Duodenal mucosa (tissue), 2 donors: Measurements from ENCODE around the gene MPRIP.

Experiments
- H3K27ac ChIP-seq: one replicate; pipeline ENCODE4 v1.7.0; 2013; ENCODE audit warnings: low read depth, low read length
- H3K27me3 ChIP-seq, 2 donors: one replicate each; pipeline ENCODE4 v1.7.0; 2013; ENCODE audit warnings: low read length in 2 of 2, control low read depth in 1 of 2; ENCODE audit not compliant: insufficient read depth in 2 of 2, control insufficient read depth in 1 of 2
- H3K36me3 ChIP-seq, 2 donors: one replicate each; pipeline ENCODE4 v1.7.0; 2013; ENCODE audit warnings: low read length in 2 of 2, control low read depth in 1 of 2; ENCODE audit not compliant: insufficient read depth in 2 of 2, control insufficient read depth in 1 of 2
- H3K4me1 ChIP-seq, 2 donors: one replicate each; pipeline ENCODE4 v1.7.0; 2013; ENCODE audit warnings: low read length in 2 of 2, control low read depth in 1 of 2; ENCODE audit not compliant: insufficient read depth in 2 of 2, control insufficient read depth in 1 of 2
- H3K4me3 ChIP-seq, 2 donors: one replicate each; pipeline ENCODE4 v1.7.0; 2013; ENCODE audit warnings: low read length in 2 of 2, low read depth in 1 of 2
- H3K9ac ChIP-seq, 2 donors: one replicate each; pipeline ENCODE4 v1.7.0; 2013; ENCODE audit warnings: low read length in 2 of 2, low read depth in 1 of 2
- H3K9me3 ChIP-seq, 2 donors: one replicate each; pipeline ENCODE4 v1.7.0; 2013; ENCODE audit warnings: low read length in 2 of 2, control low read depth in 1 of 2; ENCODE audit not compliant: control insufficient read depth in 1 of 2

The MPRIP gene

GRCh38 chr17:17107891-17108431 lies 65.7 kb downstream of the MPRIP start:
- Histone ChIP-seq H3K27ac (peak overlapping the region; percentile 4), H3K27me3 (no peaks in the 10 kb centered on the region), H3K4me1 (peaks cover 40 to 46% of the 10 kb centered on the region in 2 donors), H3K9ac (peak overlapping the region in 1 of 2 donors; percentile 36), H3K4me3 (no peak overlapping the region), H3K9me3 (no peaks in the 10 kb centered on the region), H3K36me3 (peaks cover 3 to 8% of the 10 kb centered on the region in 2 donors)

DNA sequence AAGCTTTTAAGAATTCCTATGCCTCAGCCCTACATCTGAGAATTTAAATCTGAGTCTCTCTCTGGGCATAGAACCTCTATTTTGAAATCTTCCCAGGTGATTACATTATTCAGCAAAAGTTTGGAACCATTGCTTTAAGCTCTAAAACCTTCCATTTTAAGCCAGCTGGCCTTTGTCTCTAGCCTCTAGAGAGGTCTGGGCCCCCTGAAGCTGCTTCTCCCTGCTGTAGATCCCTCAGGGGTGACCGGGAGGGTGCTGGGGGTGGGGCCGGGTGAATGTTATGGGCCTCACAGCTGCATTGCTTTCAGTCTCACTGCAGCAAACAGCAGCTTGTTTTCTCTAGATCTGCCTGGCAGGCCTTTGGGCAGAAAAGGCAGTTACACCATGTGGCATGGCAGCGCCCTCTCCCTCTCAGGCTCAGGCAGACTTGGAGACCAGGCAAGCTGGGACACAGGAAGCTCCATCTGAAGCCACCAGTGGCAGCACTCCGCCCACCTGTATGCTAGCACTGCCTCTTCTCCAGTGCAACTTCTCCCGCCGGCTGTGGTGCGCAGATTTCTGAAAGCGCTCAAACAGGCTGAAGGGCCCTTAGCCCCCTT lies 66.3 kb downstream of the MPRIP start:
- H3K9me3 ChIP-seq = no peaks in the 10 kb centered on the region
- H3K9ac ChIP-seq = peak overlapping the region; percentile 19 to 53
- H3K4me1 ChIP-seq = peaks cover 40 to 46% of the 10 kb centered on the region in 2 donors
- H3K27ac ChIP-seq = peak overlapping the region; percentile 45
- H3K4me3 ChIP-seq = no peak overlapping the region
- H3K36me3 ChIP-seq = peaks cover 3 to 6% of the 10 kb centered on the region in 2 donors
- H3K27me3 ChIP-seq = no peaks in the 10 kb centered on the region

GRCh38 chr17:17109256-17109655 lies 67.0 kb downstream of the MPRIP start:
- Histone ChIP-seq H3K27me3 (no peaks in the 10 kb centered on the region), H3K4me3 (peak overlapping the region in 1 of 2 donors; percentile 0), H3K27ac (peak overlapping the region; percentile 45), H3K4me1 (peaks cover 40 to 46% of the 10 kb centered on the region in 2 donors), H3K9me3 (no peaks in the 10 kb centered on the region), H3K36me3 (peaks cover 3 to 6% of the 10 kb centered on the region in 2 donors), H3K9ac (peak overlapping the region; percentile 19 to 53)

DNA sequence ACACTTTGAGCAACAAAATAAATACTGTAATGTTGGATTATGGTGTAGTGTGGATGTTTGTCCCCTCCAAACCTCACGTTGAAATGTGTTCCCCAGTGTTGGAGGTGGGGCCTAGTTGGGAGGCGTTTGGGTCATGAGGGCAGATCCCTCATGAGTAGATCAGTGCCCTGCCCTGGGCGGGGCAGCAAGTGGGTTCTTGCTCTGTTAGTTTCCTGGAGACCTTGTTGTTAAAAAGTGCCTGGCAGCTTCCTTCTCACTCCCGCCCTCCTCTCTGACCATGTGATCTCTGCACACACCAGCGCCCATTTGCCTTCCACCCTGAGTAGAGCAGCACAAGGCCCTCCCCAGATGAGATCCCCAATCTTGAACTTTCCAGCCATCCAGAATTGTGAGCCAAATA lies 67.7 kb downstream of the MPRIP start:
- no peaks in the 10 kb centered on the region for H3K9me3 ChIP-seq
- no peaks in the 10 kb centered on the region for H3K27me3 ChIP-seq
- H3K27ac ChIP-seq = peak overlapping the region; percentile 45
- peaks cover 40 to 46% of the 10 kb centered on the region in 2 donors for H3K4me1 ChIP-seq
- H3K9ac ChIP-seq = peak overlapping the region in 1 of 2 donors; percentile 53
- H3K4me3 ChIP-seq = peak overlapping the region in 1 of 2 donors; percentile 0
- H3K36me3 ChIP-seq = peaks cover under 1 to 3% of the 10 kb centered on the region in 2 donors

DNA sequence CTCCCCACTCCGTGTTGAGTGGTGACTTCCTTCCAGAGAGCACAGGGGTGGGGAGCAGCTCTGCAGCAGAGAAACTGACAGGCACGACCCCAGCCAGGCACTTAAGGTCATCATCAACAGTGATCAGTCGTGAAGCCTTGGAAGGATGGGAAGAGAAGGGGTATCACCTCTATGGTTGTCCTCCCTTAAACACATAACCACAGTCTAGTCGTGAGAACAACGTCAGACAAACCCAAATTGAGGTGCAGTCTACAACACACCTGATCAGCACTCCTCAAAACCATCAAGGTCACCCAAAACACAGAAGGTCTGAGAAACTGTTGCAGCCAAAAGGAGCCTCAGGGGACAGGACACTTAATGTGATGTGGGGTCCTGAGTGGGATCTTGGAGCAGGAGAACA lies 68.3 kb downstream of the MPRIP start:
- Histone ChIP-seq H3K27ac (no peak overlapping the region), H3K27me3 (no peaks in the 10 kb centered on the region), H3K9ac (peak overlapping the region in 1 of 2 donors; percentile 53), H3K4me1 (peaks cover 40 to 46% of the 10 kb centered on the region in 2 donors), H3K36me3 (peaks cover 0 to 3% of the 10 kb centered on the region in 2 donors), H3K4me3 (no peak overlapping the region), H3K9me3 (no peaks in the 10 kb centered on the region)

DNA sequence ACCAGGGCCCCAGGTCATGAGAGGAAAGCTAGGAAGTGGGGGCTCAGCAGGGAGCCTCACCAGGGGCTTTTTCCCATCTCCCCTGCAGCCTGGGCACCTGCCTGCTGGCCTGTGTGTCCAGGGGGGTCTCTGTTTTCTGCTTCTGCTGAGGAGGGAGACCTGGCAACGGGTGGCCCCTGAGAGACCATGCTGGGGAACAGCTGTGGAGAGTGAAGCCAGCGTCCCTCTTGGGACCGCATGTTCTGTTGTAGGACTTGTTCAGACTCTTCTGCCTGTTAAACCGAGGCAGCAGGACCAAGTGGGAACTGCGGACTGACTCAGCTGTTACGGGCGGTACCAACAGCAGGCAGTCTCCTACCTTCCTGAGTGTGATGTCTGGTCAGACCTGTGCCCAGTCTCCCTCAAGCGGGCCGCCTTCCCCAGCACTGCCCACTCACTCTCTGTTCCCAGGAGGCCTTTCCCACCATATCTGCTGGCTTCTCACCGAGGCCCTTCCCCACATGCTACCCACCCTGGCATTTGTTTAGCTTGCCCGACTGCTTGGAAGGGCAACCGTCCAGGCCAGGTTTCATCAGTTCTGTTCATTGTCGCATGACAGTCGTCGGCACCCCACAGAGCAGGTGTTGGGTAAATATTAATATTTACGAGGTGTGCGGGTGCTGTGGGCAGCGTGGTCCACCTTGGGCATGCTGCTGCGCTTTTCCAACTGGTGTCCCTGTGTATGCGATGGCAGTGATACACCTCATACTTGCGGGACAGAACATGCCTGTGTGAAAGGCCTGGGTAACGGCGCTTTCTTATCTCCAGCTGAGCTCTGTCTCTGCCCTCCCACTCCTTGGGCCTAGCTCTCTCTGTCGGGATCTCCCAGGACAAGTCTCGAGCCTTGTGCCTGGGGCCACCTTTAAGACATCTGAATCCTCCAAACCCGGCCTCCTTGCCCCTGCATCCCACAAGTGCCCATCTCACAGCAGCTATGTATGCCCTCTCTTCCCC lies 69.4 kb downstream of the MPRIP start:
- no peak overlapping the region for H3K4me3 ChIP-seq
- no peak overlapping the region for H3K27ac ChIP-seq
- no peak overlapping the region for H3K9ac ChIP-seq
- H3K36me3 ChIP-seq = no peaks in the 10 kb centered on the region
- peaks cover 40 to 41% of the 10 kb centered on the region in 2 donors for H3K4me1 ChIP-seq
- H3K9me3 ChIP-seq = no peaks in the 10 kb centered on the region
- H3K27me3 ChIP-seq = no peaks in the 10 kb centered on the region

DNA sequence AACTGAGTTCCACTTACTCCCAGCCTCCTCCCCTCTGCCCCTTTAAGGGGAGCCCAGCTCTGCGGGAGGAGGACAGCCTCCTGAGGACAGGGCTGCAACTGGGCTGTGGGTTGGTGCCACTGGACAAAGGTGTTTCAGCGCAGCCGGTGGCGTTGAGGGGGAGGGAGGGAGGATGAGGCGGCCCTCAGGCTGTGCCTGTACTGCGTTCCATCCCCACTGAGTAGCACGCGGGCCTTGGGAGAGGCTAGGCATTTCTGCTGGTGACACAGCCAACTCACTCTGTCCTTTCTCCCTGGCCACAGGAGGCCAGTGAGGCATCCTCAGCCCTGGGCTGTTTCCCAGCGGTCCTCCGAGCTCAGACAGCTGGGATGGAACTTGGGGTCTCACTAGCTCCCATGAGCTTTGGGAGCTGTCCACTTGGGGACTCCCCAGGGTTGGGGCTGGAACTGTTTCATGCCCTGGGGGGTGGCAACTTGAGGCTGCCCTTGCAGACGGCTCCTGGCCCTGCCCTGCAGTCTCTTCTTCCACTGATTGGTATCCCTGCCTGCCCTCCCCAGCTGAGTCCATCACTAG lies 70.5 kb downstream of the MPRIP start:
- Histone ChIP-seq H3K4me3 (no peak overlapping the region), H3K9me3 (no peaks in the 10 kb centered on the region), H3K9ac (no peak overlapping the region), H3K36me3 (no peaks in the 10 kb centered on the region), H3K27me3 (no peaks in the 10 kb centered on the region), H3K4me1 (peaks cover 32 to 35% of the 10 kb centered on the region in 2 donors), H3K27ac (no peak overlapping the region)

- Histone ChIP-seq H3K4me1 (peaks cover 32 to 35% of the 10 kb centered on the region in 2 donors), H3K4me3 (no peak overlapping the region), H3K36me3 (no peaks in the 10 kb centered on the region), H3K9me3 (no peaks in the 10 kb centered on the region), H3K27me3 (no peaks in the 10 kb centered on the region), H3K9ac (no peak overlapping the region), H3K27ac (no peak overlapping the region)
These were observed 72.5 kb downstream of the MPRIP start for GRCh38 chr17:17114592-17115225.

GRCh38 chr17:17115620-17116019 lies 73.4 kb downstream of the MPRIP start:
- Histone ChIP-seq H3K27me3 (no peaks in the 10 kb centered on the region), H3K27ac (no peak overlapping the region), H3K4me1 (peaks cover 31 to 34% of the 10 kb centered on the region in 2 donors), H3K9me3 (no peaks in the 10 kb centered on the region), H3K4me3 (no peak overlapping the region), H3K36me3 (no peaks in the 10 kb centered on the region), H3K9ac (no peak overlapping the region)
